ENCODE measurements around the gene MT3. TPM values are rescaled to one million over a fixed set of nuclear protein-coding genes. Genes with fewer than 3 reads are reported as not detected.

Gene MT3
- total and polyA plus RNA-seq, 2 of the 13 experiments (the other 11 are each of a cell fraction or from before 2014, with no cell fraction given), result not detected

GRCh38 chr16:56577300-56577625 is 12.1 kb upstream of the MT3 start (continued):
- no peak for TF ChIP-seq ZNF232 (CRISPR knock-in tag; IDR thresholded peaks at IDR 0.05; ENCODE audit: borderline replicate concordance)
- no peak for TF ChIP-seq ZNF292 (CRISPR knock-in tag; IDR thresholded peaks at IDR 0.05; ENCODE audit: borderline replicate concordance, low read depth)
- TF ChIP-seq PTBP1 (IDR thresholded peaks at IDR 0.05; ENCODE audit: low read depth, low read length, poor library complexity, severe bottlenecking), result no peak
- TF ChIP-seq PAWR (CRISPR knock-in tag; IDR thresholded peaks at IDR 0.05; ENCODE audit: borderline replicate concordance), result no peak
- TF ChIP-seq ZNF501 (CRISPR knock-in tag; IDR thresholded peaks at IDR 0.05), result 0 out of 2 replicates have a peak, but pooled peaks have one; percentile 34
- TF ChIP-seq HDAC2 (CRISPR knock-in tag; IDR thresholded peaks at IDR 0.05), result no peak
- no peak for TF ChIP-seq SP2 (CRISPR knock-in tag; IDR thresholded peaks at IDR 0.05)
- no peak for TF ChIP-seq ZBTB21 (CRISPR knock-in tag; IDR thresholded peaks at IDR 0.05)
- no peak for TF ChIP-seq ZNF180 (CRISPR knock-in tag; IDR thresholded peaks at IDR 0.05; ENCODE audit: borderline replicate concordance, low read depth)
- TF ChIP-seq ZNF335 (CRISPR knock-in tag; IDR thresholded peaks at IDR 0.05), result no peak; the same call in 1 of the 2 replicates
- TF ChIP-seq ZNF644 (CRISPR knock-in tag; IDR thresholded peaks at IDR 0.05; ENCODE audit: low read depth), result no peak
- TF ChIP-seq FOXC1 (CRISPR knock-in tag; IDR thresholded peaks at IDR 0.05; ENCODE audit: borderline replicate concordance), result peak; percentile 3; the same call in 1 of the 2 replicates
- no peak for TF ChIP-seq ZMYM2 (CRISPR knock-in tag; IDR thresholded peaks at IDR 0.05)
- TF ChIP-seq CHD4 (IDR thresholded peaks at IDR 0.05; ENCODE audit: borderline replicate concordance, low read length), result no peak
- no peak for TF ChIP-seq ATM (IDR thresholded peaks at IDR 0.05; ENCODE audit: borderline replicate concordance)
- TF ChIP-seq, protein P1, sequence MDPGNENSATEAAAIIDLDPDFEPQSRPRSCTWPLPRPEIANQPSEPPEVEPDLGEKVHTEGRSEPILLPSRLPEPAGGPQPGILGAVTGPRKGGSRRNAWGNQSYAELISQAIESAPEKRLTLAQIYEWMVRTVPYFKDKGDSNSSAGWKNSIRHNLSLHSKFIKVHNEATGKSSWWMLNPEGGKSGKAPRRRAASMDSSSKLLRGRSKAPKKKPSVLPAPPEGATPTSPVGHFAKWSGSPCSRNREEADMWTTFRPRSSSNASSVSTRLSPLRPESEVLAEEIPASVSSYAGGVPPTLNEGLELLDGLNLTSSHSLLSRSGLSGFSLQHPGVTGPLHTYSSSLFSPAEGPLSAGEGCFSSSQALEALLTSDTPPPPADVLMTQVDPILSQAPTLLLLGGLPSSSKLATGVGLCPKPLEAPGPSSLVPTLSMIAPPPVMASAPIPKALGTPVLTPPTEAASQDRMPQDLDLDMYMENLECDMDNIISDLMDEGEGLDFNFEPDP (CRISPR knock-in tag; conservative IDR thresholded peaks at IDR 0.05), result no peak
- TF ChIP-seq NFE2L1 (CRISPR knock-in tag; IDR thresholded peaks at IDR 0.05; ENCODE audit: borderline replicate concordance), result no peak
- no peak for TF ChIP-seq ZNF557 (CRISPR knock-in tag; IDR thresholded peaks at IDR 0.05)
- no peak for TF ChIP-seq HNRNPLL (IDR thresholded peaks at IDR 0.05; ENCODE audit: low read depth, low read length, poor library complexity, severe bottlenecking)
- TF ChIP-seq ZNF224 (CRISPR knock-in tag; IDR thresholded peaks at IDR 0.05), result no peak
- no peak for TF ChIP-seq ARID3A (IDR thresholded peaks at IDR 0.05; ENCODE audit: low read depth, low read length)
- no peak for TF ChIP-seq ZNF24 (IDR thresholded peaks at IDR 0.05)
- TF ChIP-seq ZNF136 (CRISPR knock-in tag; IDR thresholded peaks at IDR 0.05; ENCODE audit: low read depth), result no peak
- no peak for TF ChIP-seq FOSL2 (CRISPR knock-in tag; IDR thresholded peaks at IDR 0.05)
- no peak for TF ChIP-seq KDM6A (CRISPR knock-in tag; IDR thresholded peaks at IDR 0.05; ENCODE audit: low read depth)
- 0 out of 2 replicates have a peak, but pooled peaks have one; percentile 30 for TF ChIP-seq ZNF274 (CRISPR knock-in tag; IDR thresholded peaks at IDR 0.05)
- no peak for TF ChIP-seq KLF16 (CRISPR knock-in tag; IDR thresholded peaks at IDR 0.05)
- TF ChIP-seq MYNN (CRISPR knock-in tag; IDR thresholded peaks at IDR 0.05; ENCODE audit: low read depth), result no peak
- TF ChIP-seq KMT2B (CRISPR knock-in tag; IDR thresholded peaks at IDR 0.05), result no peak
- TF ChIP-seq CHD2 (IDR thresholded peaks at IDR 0.05; ENCODE audit: low read depth, low read length), result no peak
- TF ChIP-seq ZFY (CRISPR knock-in tag; IDR thresholded peaks at IDR 0.05), result no peak

Data from HepG2 (cell line).